RWPE1 (cell line): ENCODE data around the gene TMEM209.

ENCODE experiments used
- CTCF ChIA-PET: fragments of 350-600 bp; sonication (Branson Sonifier 250); formaldehyde crosslinking; extraction: SDS; loops from one replicate; lab custom pipeline; 2021; lab: Yijun Ruan, JAX
- POLR2A ChIA-PET: fragments of 400-600 bp; formaldehyde crosslinking; extraction: SDS; loops from one replicate; lab custom pipeline; 2020; ENCODE audit warnings: antibody characterized with exemption; ENCODE audit not compliant: low non-redundant PET; lab: Yijun Ruan, JAX
- DNase-seq: peaks from one replicate; pipeline ENCODE4 v3.0.0; 2012; ENCODE audit warnings: low spot score
- H3K27ac ChIP-seq: fragments of 450-650 bp; 2 replicates; pipeline ENCODE4 v1.5.1; 2017
- CTCF ChIP-seq: fragments of 450-650 bp; conservative IDR thresholded peaks from 2 replicates; pipeline ENCODE4 v1.5.1; 2017; ENCODE audit warnings: low read depth, mild to moderate bottlenecking

The TMEM209 gene

GRCh38 chr7:130137207-130137606 is 68.0 kb downstream of the TMEM209 start:
- no peak for TF ChIP-seq CTCF
- ChIA-PET POLR2A (no interaction called here), CTCF (no interaction called here)
- H3K27ac ChIP-seq, result no peak overlapping the region
- no peak for DNase-seq

GRCh38 chr7:130136579-130137167 is 68.5 kb downstream of the TMEM209 start:
- ChIA-PET POLR2A (no interaction called here), CTCF (no interaction called here)
- TF ChIP-seq CTCF, result no peak
- no peak overlapping the region for H3K27ac ChIP-seq
- no peak for DNase-seq

GRCh38 chr7:130135208-130136205 is 69.7 kb downstream of the TMEM209 start:
- no peak overlapping the region for H3K27ac ChIP-seq
- POLR2A ChIA-PET, result no interaction called here
- DNase-seq, result no peak
- CTCF ChIA-PET, result no interaction called here
- TF ChIP-seq CTCF, result no peak

GRCh38 chr7:130134726-130135125 is 70.5 kb downstream of the TMEM209 start:
- ChIA-PET CTCF (interaction anchor here (0.6 kb wide), 1 partner anchor 616 kb away, joined by 4 read pairs; no protein-coding TSS in a partner anchor), POLR2A (no interaction called here)
- no peak for DNase-seq
- no peak overlapping the region for H3K27ac ChIP-seq
- no peak for TF ChIP-seq CTCF

GRCh38 chr7:130134106-130134636 is 71.0 kb downstream of the TMEM209 start:
- no peak for DNase-seq
- no peak for TF ChIP-seq CTCF
- ChIA-PET CTCF (interaction anchor here (0.6 kb wide), 1 partner anchor 616 kb away, joined by 4 read pairs; no protein-coding TSS in a partner anchor), POLR2A (no interaction called here)
- H3K27ac ChIP-seq, result no peak overlapping the region

- no peak overlapping the region for H3K27ac ChIP-seq
- POLR2A ChIA-PET, result no interaction called here
- no peak for DNase-seq
- no peak for TF ChIP-seq CTCF
- CTCF ChIA-PET, result no interaction called here
Observed at GRCh38 chr7:130133029-130133782, 72.0 kb downstream of the TMEM209 start.
